Suppressor macrophage treated with lipopolysaccharide for 4 hours (primary cell): Measurements from ENCODE around the gene BBS7.

Source experiments
- DNase-seq: peaks from one replicate; pipeline ENCODE4 v3.0.0-alpha.2; 2020

The BBS7 gene, protein sequence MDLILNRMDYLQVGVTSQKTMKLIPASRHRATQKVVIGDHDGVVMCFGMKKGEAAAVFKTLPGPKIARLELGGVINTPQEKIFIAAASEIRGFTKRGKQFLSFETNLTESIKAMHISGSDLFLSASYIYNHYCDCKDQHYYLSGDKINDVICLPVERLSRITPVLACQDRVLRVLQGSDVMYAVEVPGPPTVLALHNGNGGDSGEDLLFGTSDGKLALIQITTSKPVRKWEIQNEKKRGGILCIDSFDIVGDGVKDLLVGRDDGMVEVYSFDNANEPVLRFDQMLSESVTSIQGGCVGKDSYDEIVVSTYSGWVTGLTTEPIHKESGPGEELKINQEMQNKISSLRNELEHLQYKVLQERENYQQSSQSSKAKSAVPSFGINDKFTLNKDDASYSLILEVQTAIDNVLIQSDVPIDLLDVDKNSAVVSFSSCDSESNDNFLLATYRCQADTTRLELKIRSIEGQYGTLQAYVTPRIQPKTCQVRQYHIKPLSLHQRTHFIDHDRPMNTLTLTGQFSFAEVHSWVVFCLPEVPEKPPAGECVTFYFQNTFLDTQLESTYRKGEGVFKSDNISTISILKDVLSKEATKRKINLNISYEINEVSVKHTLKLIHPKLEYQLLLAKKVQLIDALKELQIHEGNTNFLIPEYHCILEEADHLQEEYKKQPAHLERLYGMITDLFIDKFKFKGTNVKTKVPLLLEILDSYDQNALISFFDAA

DNA sequence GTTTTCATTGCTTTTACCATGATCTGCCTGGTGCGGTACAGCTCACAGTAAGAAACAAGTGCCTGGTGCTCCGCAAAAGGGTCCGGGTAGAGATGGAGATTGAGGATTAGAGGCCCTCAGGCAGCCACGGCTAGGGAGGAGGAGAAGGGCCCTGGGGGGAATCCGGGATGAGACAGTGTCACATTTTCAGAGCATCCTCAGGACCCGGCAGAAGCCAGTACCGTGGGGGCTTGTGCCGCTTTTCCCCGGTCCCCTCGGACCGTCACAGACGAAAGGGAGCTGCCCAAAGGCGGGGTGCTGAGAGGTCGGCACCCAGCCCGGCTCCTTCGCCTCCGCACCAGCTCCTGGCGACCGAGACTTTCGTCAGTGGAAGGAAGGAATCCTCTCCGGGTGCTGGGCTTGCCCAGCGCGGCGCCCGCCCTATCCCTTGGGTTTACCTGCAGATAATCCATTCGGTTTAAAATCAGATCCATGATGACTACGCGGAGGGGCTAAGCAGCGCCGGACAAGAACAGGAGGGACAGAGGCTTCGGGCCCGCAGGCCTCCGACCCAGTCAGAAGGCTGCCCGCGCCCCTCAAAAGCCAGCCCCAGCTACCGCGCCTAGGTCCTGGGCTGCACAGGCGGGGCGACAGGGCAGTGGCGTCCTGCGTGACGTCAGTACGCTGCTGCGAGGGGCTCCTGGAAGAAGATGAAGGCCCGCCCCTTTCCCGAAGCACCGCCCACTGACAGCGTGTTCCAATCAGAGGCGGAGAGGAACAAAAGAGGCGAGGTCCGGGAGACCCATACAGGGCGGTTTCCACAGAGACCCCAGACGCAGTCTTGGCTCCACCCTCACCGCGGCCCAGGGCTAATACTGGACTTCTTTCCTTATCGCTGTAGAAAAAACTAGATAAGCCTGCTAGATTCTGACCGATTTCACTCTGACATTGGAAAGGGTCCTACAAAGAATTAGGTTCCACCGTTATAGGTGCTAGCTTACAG lies at the start of gene BBS7:
Gene BBS7 (minus strand): TSS at position 634 of the 982 bp plus-strand sequence. CDS start 161 bp downstream, at position 473.
- peak; percentile 96 for DNase-seq

DNA sequence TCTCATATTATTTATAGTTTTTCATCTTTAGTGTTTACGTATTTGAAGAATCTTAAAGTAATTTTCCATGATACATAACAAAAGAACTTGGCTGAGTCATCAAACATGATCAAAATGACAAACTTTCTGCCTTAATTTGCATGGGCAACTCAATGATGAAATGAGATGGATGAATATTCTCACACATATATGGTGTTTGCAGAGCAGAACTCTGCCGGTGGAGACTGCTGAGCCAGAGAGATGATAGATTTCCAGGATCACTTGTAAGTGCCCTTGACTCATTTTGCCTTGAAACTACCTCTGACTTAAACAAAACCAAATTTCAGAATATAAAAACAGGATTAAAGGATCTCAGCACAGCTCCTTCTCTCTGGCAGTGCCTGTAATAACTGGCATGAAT lies 43.4 kb upstream of the BBS7 start:
- no peak for DNase-seq

DNA sequence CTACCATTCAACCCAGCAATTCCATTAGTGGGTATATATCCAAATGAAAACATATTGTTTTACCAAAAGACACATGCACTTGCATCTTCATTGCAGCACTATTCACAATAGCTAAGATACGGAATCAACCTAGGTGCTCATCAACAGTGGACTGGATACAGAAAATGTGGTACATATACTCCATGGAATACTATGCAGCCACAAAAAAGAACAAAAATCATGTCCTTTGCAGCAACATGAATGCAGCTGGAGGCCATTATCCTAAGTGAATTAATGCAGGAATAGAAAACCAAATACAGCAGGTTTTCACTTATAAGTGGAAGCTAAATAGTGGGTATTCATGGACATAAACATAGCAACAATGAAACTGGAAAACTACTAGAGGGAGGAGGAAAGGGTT lies 38.1 kb upstream of the BBS7 start:
- no peak for DNase-seq

DNA sequence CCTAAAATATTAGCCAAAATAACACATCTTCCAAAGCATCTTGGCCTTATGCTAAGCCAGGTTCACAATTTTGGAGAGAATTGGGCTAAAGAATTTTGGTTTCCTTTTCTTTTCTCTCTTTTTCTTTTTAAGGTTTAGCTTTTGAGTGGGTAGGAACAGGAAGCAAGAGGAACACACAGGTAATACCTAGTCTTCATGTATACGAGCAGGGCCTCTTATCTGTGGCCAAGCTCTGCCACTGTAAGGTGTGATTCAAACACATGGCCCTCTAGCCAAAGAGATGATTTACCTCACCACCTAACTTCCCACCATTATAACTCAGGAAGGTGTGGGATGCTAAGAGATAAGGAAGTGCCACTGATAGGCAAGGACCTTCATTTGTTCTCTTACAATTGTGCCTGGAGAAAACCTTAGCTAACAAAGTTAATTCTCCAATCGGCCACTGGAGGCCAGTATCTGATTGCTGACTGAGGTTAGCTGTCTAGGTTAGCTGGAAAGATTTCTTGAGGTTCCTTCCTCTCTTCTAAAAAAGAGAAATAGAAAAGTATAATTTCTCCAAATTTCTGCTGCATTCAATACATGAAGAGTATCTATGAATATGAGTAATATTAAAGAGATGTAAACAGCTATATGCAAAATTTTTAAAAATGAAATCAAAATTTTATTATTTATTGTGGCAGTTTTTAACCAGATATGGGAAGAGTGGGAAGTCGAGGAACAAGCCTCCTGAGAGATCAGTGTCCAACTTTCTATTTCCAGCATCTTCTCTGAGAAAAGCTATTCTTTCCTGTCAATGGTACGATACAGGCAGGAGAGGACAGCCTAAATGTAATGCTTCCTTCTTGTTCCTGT lies 30.1 kb upstream of the BBS7 start:
- DNase-seq = peak; percentile 64

DNA sequence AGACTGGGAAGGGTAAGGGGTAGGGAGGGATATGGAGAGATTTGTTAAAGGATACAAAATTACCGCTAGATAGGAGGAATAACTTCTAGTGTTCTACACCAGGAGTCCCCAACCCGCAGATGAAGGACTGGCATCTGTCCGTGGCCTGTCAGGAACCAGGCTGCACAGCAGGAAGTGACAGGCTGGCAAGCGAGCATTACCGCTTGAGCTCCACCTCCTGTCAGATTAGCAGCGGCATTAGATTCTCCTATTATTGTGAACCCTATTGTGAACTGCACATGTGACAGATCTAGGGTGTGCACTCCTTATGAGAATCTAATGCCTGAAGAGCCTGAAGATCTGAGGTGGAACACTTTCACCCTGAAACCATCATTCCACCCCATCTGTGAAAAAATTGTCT lies 27.9 kb upstream of the BBS7 start:
- DNase-seq = no peak

DNA sequence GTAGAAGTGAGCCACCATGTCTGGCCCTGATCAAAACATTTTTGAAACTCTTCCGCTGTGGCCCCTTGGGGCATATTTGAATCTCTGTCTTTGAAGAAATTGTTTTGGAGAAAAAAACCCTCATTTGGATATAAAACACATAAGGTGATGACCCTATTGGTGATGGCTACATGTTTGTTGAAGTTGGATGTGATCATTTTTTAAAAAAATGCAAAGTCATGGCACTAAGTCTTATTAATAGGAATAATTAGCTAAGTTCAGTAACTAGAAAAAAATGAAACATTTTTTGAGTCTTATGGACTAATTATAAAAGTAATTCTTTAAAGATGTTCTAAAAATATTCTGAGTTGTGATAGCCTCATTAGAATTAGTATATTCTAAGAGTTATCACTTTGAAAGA lies 17.9 kb upstream of the BBS7 start:
- DNase-seq = no peak

DNA sequence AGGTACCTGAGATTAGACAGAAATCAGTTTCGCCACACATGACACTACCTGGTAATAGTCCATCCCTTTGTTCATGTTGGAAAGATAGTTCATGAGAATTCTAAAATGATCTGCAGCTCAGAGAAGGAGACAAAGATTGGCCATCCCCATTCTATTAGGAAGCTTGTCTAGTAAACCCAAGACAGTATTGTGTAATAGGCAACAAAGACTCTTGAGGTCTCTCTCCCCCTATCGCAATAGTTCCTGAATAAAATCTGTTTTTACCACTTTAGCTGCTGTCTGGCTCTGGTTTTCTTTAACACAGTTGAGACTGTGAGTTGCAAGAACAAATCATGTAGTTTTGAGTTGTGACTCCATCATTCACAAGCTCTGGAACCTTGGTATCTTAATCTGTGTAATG lies 14.8 kb upstream of the BBS7 start:
- DNase-seq = no peak

DNA sequence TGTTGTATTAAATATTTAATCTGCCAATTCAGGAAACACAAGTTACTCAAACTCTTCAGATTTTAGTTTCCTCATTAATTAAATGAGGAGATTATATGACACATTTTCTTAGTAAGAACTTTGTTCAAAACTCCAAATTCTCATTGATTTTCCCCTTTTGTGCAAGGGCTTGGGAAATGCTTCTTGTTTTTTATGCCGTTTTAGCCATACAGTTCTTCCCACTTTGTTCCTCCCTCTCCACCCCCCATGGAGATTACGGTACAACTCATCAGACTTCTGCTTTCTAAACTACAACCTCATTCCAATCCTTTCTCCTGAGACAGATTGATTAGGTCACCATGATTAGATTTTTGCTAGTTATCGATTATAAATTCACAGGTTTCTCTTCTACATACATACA lies 10.9 kb upstream of the BBS7 start:
- DNase-seq = peak; percentile 32

DNA sequence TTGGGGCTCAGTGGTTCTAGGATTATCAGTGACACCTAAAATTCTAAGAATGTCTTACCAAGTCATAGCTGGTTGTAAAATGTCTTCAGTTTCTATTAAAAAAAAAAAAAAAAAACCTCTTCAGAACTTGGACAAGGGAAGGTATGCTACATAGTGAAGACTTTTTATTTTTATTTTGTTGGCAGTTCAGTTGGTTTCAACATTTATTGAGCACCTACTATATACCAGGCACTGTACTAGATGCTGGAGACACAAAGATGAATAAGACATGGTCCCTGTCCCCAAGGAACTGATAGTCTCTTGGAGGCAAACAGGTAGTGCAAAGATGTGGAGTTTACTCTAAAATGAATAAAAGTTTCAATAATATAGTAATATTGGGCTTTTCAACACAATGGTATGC lies 8.9 kb upstream of the BBS7 start:
- no peak for DNase-seq

DNA sequence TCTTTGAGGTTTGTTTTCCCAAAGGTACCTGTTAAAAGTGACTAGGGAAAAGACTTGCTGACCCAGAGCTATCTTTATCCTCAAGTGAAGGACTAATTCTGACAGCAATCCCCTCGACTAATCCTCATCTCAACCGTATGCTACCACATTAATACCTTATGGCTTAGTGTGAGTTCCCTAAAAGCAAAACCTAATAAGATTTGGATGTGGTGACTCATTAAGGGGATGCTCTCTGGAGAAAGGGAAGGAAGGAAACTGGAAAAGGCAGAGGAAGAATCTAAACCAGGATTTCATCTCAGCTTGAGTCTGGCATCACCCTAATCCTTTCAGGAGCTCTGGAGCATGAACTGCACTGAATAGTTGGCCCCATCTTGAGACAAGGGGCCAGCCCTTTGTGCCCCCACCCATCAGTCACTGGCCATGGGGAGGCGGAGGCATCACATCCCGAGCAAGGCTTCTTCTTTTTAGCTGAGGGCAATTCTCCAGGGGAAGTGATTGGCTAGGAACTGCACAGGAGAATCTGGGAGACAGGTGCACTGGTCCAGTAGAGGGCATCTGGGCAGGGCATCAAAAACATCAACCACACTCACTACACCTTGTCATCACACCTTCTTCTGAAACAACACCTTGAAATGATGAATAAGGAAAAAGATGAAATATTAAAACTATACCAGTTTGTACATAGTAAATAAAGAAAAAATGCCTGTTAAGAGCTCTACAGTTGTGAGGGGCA lies 6.9 kb upstream of the BBS7 start:
- DNase-seq = no peak

DNA sequence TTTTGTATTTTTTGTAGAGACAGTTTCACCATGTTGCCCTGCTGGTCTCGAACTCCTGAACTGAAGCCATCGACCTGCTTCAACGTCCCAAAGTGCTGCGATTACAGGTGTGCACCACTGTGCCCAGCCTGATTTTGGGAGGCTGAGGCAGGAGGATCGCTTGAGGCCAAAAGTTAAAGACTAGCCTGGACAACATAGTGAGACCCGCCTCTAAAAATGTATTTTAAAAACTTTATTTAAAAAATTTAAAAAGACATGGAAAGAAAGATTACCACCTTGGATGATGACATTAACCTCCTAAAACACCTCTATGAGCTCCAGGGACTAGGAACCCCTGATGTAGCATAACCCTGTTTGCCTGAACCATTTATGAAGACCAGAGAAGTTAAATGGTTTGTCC lies 5.8 kb upstream of the BBS7 start:
- no peak for DNase-seq

DNA sequence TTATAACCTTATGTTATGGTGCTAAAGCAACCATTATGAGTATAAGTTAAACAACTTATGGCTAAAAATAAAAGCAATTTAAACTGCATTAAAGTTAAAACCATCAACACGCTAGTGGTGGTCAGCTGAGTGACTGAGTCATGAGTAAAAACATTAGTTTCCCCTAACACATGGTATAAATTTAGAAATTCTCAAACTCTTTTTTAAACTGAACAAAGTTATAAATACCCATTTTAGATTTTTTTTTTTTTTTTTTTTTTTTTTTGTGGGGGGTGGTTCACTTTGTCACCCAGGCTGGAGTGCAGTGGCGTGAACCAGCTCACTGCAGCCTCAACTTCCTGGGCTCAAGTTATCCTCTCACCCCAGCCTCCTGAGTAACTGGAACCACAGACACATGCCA lies 5.4 kb upstream of the BBS7 start:
- no peak for DNase-seq

DNA sequence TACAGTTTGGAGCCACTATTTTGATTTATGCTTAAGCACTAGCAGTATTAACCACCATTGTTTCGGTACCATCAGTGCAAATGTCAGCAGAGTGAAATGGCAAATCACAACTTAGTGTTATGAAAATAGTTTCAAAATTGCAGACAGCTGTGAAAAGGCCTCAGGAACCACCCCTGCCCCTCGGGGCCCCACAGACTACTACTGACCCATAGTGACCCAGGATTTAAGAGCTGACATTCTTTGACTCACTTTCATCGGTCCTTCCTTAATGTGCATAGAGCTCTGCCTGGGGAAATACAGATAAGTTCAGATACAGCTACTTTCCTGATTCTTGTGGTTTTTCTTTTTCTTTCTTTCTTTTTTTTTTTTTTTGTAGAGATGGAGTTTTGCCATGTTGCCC lies 3.3 kb upstream of the BBS7 start:
- DNase-seq = peak; percentile 13

DNA sequence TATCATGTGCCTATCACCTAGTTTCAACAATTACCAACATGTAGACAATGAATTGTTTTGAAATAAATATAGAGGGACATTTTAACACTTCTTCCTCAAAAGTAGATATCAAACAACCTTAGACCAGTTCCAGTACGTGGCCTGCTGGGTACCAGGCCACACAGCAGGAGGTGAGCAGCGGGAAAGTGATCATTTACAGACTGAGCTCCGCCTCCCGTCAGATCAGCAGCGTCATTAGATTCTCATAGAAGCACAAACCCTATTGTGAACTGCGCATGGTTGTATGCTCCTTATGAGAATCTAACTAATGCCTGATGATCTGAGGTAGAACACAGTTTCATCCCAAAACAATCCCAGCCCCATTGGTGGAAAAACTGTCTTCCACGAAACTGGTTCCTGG lies 6.5 kb downstream of the BBS7 start:
- no peak for DNase-seq

DNA sequence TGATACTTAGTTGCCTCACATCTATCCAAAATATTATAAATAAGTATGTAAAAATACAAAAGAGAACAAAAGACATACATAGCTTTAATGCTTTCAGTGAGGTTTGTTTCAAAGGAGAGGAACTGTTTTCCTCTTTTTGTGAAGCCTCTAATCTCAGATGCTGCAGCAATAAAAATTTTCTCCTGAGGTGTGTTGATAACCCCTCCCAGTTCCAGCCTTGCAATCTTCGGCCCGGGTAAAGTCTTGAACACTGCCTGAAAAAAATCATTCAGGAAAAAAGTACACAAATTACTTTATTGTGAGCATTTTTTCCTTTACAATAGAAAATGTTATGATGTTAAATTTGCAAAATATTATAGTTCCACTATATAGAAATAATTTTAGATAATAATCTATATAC lies 8.8 kb downstream of the BBS7 start:
- DNase-seq = no peak

DNA sequence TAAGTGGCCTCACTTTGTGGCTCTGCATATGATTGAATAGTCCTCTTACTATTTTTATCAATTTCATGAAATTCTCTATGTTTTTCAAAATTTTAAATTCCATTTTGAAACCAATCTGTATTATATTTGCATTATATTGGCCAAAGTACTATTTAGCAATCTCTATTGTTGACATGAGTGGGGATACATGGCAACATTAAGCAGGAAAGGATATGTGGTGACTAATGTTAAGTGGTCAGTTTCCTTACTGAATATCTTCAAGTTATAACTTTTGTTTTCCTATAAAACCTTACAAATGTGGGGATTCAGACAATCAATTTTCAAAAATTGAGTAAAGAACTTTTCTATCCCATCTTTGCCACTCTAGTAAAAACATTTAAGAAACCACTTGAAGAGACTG lies 10.2 kb downstream of the BBS7 start:
- no peak for DNase-seq

DNA sequence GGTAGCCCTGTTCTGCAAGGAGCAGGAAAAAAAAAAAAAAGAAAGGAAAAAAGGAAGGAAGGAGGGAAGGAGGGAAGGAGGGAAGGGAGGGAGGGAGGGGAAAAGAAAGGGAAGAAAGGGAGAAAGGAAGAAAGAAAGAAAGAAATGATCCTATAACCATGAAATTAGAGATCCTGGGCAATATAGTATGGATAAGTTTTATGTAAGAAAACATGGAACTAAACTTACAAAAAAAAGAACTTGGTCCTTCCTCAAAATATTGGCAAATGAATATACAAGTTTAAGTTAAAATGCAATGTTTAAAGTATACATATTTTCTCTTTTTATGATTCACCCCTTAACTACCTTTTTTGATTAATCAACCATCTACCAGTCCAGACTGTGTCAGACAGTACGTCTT lies 18.9 kb downstream of the BBS7 start:
- no peak for DNase-seq

DNA sequence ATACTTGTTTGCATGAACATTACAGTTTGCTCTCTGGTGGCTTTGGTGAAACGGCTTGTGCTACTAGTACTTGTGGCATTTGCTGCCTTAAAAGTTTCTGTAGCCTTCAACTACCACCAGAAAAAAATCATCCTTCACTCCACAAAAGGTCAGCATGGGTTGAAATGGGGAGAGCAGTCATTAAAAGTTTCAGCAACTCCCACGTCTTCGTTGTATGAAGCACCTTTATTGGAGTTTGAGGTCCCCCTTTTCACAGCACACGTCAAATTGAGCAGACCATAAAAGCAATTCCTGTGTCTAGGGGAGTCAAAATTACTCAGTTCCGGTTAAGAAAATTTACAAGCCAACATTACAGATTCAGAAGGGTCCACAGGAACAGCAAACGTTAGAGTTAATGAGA lies 23.6 kb downstream of the BBS7 start:
- no peak for DNase-seq

DNA sequence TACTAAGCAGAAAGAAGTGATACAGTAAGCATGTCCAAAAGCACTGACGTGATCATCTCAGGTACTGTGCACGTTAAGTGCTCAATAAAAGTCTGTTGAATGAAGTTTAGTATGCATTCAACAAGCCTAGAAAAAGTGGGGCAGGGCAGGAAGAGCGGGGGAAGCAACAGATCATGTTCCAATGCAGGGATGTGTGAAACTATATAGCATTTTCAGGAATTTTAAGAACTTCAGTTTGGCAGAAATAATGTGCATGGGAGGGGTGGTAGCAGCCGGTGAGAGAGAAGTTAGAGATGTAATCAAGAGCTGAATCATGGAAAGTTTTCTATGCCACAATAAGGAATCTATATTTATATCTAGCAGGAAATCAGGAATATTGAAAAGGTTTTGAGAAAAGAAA lies 27.4 kb downstream of the BBS7 start:
- DNase-seq = no peak

DNA sequence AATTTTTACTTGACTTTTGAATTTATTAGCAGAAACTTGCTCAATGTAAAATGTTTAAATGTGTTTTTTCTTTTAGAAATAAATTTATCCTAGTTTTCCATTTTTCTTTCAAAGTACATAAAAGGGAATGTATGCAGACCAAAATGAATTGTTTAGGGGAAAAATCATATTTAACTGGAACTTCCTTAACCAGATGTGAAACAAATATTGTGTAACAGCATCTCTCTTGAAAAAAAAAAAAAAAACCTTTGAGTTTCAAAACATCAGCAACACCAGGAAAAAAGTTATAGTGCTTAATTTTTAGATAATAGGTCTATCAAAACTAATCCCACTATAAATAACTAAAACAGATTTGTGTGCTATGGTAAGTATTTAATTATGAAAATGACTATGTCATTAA lies 32.1 kb downstream of the BBS7 start:
- DNase-seq = peak; percentile 4

DNA sequence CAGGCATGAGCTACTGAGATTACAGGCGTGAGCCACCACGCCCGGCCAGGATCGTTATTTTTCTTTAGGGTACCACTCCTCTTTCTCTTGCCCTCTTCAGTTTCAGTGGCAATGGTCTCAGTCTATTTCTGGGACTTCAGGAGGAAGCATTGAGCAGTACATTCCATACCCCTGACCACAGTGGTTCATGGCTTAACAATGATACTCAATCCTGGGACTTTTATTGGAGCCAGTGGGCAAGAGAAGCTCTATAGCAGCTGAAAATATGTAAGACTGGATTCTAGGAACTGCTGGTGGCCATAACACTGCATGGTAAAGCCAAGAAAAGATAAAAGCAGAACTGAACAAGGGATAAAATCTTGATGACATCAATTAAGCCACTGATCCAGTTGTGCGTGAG lies 40.8 kb downstream of the BBS7 start:
- no peak for DNase-seq

DNA sequence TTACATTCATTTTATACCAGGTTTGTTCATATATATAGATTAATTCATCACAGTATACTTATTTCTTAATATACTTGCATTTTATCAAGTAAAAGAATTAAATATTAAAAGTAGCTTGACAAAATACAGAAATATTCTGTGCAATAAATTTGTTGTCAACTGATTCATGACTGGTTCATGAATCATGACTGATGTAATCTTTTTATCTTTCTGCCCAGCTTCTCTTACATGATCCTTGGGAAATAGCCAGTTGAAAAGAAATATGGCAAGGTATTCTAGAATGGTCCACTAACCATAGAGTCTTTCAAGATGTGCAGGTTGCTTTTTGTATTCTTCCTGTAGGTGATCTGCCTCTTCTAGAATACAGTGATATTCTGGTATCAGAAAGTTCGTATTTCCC lies 42.4 kb downstream of the BBS7 start:
- no peak for DNase-seq
